Measurements from ENCODE around the gene TSPAN3. TPM values are rescaled to one million over a fixed set of nuclear protein-coding genes. Genes with fewer than 3 reads are reported as not detected.

Gene TSPAN3
- polyA plus RNA-seq, 1 donor (not counting 4 experiments of a cell fraction or from before 2014, with no cell fraction given) = 181 TPM

DNA sequence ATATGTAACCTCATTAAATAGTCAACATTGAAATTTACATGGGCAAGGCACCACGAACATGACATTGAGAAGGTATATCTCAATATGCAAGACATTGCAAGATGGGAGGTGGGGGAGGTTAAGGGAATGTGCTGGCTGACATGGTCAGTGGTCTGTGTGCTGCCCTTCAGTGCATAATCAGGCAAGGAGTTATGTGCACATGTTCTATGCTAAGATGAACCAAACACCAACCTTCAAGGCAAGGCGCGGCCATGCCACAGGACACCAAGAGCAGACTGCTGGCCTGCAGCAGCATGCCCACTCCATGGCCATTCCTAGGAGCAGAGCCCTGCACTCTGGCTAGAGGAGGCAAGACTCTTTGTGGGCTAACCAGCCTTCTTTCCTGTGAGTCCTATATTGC lies 40.9 kb upstream of the TSPAN3 start:
- Histone ChIP-seq H3K4me3 (ENCODE audit: control insufficient read depth in 2 of 3, extremely low read depth in 1 of 3, insufficient read depth in 2 of 3, low read depth in 1 of 3, low read length in 3 of 3) (no peak overlapping the region), H3K79me2 (ENCODE audit: control insufficient read depth, insufficient read depth, low read length) (no peaks in the 10 kb centered on the region), H3K27ac (ENCODE audit: control insufficient read depth, insufficient read depth, low read length) (no peak overlapping the region), H3K9ac (ENCODE audit: control insufficient read depth, extremely low read depth, insufficient read depth, low read length) (no peak overlapping the region), H3K4me1 (ENCODE audit: control insufficient read depth, extremely low read depth, insufficient read depth, low read length) (no peaks in the 10 kb centered on the region), H4K20me1 (ENCODE audit: control insufficient read depth, extremely low read depth, insufficient read depth, low read length) (no peaks in the 10 kb centered on the region), H3K36me3 (ENCODE audit: control insufficient read depth in 2 of 2, extremely low read depth in 1 of 2, insufficient read depth in 2 of 2, low read length in 2 of 2) (no peaks in the 10 kb centered on the region), H2AFZ (ENCODE audit: control insufficient read depth, low read length) (no peak overlapping the region), H3K27me3 (ENCODE audit: control insufficient read depth, extremely low read depth, insufficient read depth, low read length) (no peaks in the 10 kb centered on the region), H3K9me3 (ENCODE audit: control insufficient read depth, low read depth, low read length) (no peaks in the 10 kb centered on the region), H3K4me2 (ENCODE audit: control insufficient read depth, extremely low read depth, insufficient read depth, low read depth, low read length) (no peak overlapping the region), H3K9me1 (ENCODE audit: control insufficient read depth, extremely low read depth, insufficient read depth, low read length) (no peaks in the 10 kb centered on the region)
- dilution Hi-C loops (cut with MboI; ENCODE audit: extremely low pct_ligation_motif_present, low sequenced_read_pairs) = no loop called here
- FAIRE-seq (no peak), DNase-seq (ENCODE audit: low read depth, low spot score) (no peak)
- TF ChIP-seq, protein P1, sequence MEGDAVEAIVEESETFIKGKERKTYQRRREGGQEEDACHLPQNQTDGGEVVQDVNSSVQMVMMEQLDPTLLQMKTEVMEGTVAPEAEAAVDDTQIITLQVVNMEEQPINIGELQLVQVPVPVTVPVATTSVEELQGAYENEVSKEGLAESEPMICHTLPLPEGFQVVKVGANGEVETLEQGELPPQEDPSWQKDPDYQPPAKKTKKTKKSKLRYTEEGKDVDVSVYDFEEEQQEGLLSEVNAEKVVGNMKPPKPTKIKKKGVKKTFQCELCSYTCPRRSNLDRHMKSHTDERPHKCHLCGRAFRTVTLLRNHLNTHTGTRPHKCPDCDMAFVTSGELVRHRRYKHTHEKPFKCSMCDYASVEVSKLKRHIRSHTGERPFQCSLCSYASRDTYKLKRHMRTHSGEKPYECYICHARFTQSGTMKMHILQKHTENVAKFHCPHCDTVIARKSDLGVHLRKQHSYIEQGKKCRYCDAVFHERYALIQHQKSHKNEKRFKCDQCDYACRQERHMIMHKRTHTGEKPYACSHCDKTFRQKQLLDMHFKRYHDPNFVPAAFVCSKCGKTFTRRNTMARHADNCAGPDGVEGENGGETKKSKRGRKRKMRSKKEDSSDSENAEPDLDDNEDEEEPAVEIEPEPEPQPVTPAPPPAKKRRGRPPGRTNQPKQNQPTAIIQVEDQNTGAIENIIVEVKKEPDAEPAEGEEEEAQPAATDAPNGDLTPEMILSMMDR (optimal IDR thresholded peaks at IDR 0.05 in 1 of 3, IDR thresholded peaks at IDR 0.05 in 1 of 3, conservative IDR thresholded peaks at IDR 0.05 in 1 of 3; ENCODE audit: extremely low read depth in 1 of 3, insufficient read depth in 2 of 3, low read length in 3 of 3) = no peak
- no peak for TF ChIP-seq EZH2 (IDR thresholded peaks at IDR 0.05; ENCODE audit: low read length)

DNA sequence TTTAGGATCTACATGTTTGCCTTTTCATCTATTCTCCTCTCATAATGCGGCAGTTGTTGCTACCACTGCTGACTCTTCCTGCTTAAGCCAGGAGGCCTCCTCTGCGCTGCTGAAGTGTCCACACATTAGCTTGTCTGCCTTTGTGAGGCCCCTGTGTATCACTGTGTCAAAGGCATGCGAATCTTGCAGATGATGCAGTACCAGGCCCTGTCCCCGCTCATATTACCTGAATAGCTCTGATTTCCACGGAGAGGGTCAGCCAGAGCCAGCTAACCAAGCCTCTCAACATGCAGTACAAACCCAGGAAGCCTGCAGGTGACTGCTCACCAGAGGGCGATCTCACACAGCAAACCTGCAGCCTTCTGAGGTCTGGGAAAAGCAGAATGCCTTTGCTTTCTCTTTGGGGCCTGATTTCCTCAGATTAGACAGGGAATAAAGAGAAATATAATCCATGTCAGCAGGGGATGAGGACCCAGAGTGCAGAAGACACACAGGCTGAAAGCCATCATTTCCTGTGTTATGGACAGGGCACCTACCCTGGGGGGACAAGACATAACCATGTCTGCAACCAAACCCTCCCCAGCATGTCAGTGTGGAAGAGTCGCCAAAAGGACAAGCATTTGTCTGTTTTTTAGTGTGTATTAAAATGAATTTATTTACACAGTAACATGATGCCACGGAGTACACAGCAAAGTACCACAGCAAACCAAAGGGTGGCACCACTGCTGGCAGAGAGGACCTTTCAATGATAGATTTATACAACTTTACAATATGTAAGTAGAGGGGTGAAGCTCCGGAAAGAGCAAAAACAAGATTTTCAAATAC lies 36.8 kb upstream of the TSPAN3 start:
- FAIRE-seq (peak; percentile 5), DNase-seq (ENCODE audit: low read depth, low spot score) (no peak)
- H2AFZ ChIP-seq (ENCODE audit: control insufficient read depth, low read length) = no peak overlapping the region
- no peaks in the 10 kb centered on the region for H3K9me1 ChIP-seq (ENCODE audit: control insufficient read depth, extremely low read depth, insufficient read depth, low read length)
- no peaks in the 10 kb centered on the region for H4K20me1 ChIP-seq (ENCODE audit: control insufficient read depth, extremely low read depth, insufficient read depth, low read length)
- no peaks in the 10 kb centered on the region for H3K4me1 ChIP-seq (ENCODE audit: control insufficient read depth, extremely low read depth, insufficient read depth, low read length)
- H3K27ac ChIP-seq (ENCODE audit: control insufficient read depth, insufficient read depth, low read length) = no peak overlapping the region
- no peaks in the 10 kb centered on the region for H3K36me3 ChIP-seq (ENCODE audit: control insufficient read depth in 2 of 2, extremely low read depth in 1 of 2, insufficient read depth in 2 of 2, low read length in 2 of 2)
- no peaks in the 10 kb centered on the region for H3K27me3 ChIP-seq (ENCODE audit: control insufficient read depth, extremely low read depth, insufficient read depth, low read length)
- H3K79me2 ChIP-seq (ENCODE audit: control insufficient read depth, insufficient read depth, low read length) = no peaks in the 10 kb centered on the region
- dilution Hi-C loops (cut with MboI; ENCODE audit: extremely low pct_ligation_motif_present, low sequenced_read_pairs) = no loop called here
- H3K4me3 ChIP-seq (ENCODE audit: control insufficient read depth in 2 of 3, extremely low read depth in 1 of 3, insufficient read depth in 2 of 3, low read depth in 1 of 3, low read length in 3 of 3) = no peak overlapping the region
- no peak overlapping the region for H3K4me2 ChIP-seq (ENCODE audit: control insufficient read depth, extremely low read depth, insufficient read depth, low read depth, low read length)
- no peak for TF ChIP-seq EZH2 (IDR thresholded peaks at IDR 0.05; ENCODE audit: low read length)
- TF ChIP-seq, protein P1 (optimal IDR thresholded peaks at IDR 0.05 in 1 of 3, IDR thresholded peaks at IDR 0.05 in 1 of 3, conservative IDR thresholded peaks at IDR 0.05 in 1 of 3; ENCODE audit: extremely low read depth in 1 of 3, insufficient read depth in 2 of 3, low read length in 3 of 3) = peak; percentile 74 to 82 (median 81)
- no peak overlapping the region for H3K9ac ChIP-seq (ENCODE audit: control insufficient read depth, extremely low read depth, insufficient read depth, low read length)
- no peaks in the 10 kb centered on the region for H3K9me3 ChIP-seq (ENCODE audit: control insufficient read depth, low read depth, low read length)

All from keratinocyte (primary cell).